HEK293T (cell line): ENCODE results near the gene MKX.

Experiments
- ELF4 ChIP-seq: fragments of 450-650 bp; IDR thresholded peaks from 2 replicates; pipeline ENCODE4 v1.6.1; 2017; ENCODE audit warnings: antibody characterized with exemption
- FOXA1 ChIP-seq: fragments of 450-650 bp; IDR thresholded peaks from 2 replicates; pipeline ENCODE4 v1.6.1; 2016; ENCODE audit warnings: mild to moderate bottlenecking
- FOXM1 ChIP-seq: fragments of 450-650 bp; IDR thresholded peaks from 2 replicates; pipeline ENCODE4 v1.6.1; 2017; ENCODE audit warnings: mild to moderate bottlenecking, borderline replicate concordance
- NFRKB ChIP-seq: fragments of 450-650 bp; IDR thresholded peaks from 2 replicates; pipeline ENCODE4 v1.6.1; 2016; ENCODE audit warnings: mild to moderate bottlenecking, moderate library complexity
- SP1 ChIP-seq: fragments of 450-650 bp; IDR thresholded peaks from 2 replicates; pipeline ENCODE4 v1.6.1; 2017
- SUZ12 ChIP-seq: fragments of 450-650 bp; IDR thresholded peaks from 2 replicates; pipeline ENCODE4 v1.6.1; 2016; ENCODE audit warnings: mild to moderate bottlenecking
- TARDBP ChIP-seq: fragments of 450-650 bp; IDR thresholded peaks from 2 replicates; pipeline ENCODE4 v1.6.1; 2016
- ZNF384 ChIP-seq: fragments of 450-650 bp; IDR thresholded peaks from 2 replicates; pipeline ENCODE4 v1.6.1; 2016
- TF ChIP-seq, protein P1 (sequence below): fragments of 450-650 bp; IDR thresholded peaks from 2 replicates; pipeline ENCODE4 v1.6.1; 2016

DNA sequence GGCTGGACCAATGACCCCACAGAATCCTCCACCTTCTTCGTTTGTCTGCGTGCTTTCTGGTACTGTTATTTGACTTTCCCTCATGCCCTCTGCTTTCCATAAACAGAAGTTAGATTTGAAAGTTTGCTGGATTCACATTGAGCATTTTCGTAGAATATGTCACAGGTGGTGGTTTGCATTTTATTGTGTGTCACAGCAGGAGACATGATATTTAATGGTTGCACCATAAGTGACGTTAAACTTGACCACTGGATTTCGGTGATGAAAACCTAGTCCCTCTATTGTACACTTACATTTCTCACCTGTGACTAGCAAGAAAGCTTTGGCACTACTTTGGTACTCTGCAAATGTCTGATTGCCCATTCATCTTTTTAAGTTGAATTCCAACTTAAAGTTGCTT, 15.2 kb upstream of the MKX start:
- no peak for TF ChIP-seq SP1
- no peak for TF ChIP-seq FOXM1
- TF ChIP-seq ELF4: no peak
- TF ChIP-seq, protein P1, sequence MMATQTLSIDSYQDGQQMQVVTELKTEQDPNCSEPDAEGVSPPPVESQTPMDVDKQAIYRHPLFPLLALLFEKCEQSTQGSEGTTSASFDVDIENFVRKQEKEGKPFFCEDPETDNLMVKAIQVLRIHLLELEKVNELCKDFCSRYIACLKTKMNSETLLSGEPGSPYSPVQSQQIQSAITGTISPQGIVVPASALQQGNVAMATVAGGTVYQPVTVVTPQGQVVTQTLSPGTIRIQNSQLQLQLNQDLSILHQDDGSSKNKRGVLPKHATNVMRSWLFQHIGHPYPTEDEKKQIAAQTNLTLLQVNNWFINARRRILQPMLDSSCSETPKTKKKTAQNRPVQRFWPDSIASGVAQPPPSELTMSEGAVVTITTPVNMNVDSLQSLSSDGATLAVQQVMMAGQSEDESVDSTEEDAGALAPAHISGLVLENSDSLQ: no peak
- TF ChIP-seq FOXA1: no peak
- no peak for TF ChIP-seq TARDBP
- TF ChIP-seq SUZ12: no peak
- TF ChIP-seq ZNF384: no peak
- no peak for TF ChIP-seq NFRKB
